Tongue (tissue), 2 donors: ENCODE results near the gene VPS35L. TPM values are rescaled to one million over a fixed set of nuclear protein-coding genes. Genes with fewer than 3 reads are reported as not detected.

ENCODE experiments used
- DNase-seq: peaks from one replicate; pipeline ENCODE4 v3.0.0-alpha.2; 2015
- total RNA-seq: library from RNA; depleted of rRNA; stranded (reverse); fragments of >200 nt; gene quantifications from one replicate; pipeline ENCODE4 v1.2.3, GENCODE V29; 2014

VPS35L gene
- total RNA-seq, 1 donor from 2014 or later = 30.0 TPM

DNA sequence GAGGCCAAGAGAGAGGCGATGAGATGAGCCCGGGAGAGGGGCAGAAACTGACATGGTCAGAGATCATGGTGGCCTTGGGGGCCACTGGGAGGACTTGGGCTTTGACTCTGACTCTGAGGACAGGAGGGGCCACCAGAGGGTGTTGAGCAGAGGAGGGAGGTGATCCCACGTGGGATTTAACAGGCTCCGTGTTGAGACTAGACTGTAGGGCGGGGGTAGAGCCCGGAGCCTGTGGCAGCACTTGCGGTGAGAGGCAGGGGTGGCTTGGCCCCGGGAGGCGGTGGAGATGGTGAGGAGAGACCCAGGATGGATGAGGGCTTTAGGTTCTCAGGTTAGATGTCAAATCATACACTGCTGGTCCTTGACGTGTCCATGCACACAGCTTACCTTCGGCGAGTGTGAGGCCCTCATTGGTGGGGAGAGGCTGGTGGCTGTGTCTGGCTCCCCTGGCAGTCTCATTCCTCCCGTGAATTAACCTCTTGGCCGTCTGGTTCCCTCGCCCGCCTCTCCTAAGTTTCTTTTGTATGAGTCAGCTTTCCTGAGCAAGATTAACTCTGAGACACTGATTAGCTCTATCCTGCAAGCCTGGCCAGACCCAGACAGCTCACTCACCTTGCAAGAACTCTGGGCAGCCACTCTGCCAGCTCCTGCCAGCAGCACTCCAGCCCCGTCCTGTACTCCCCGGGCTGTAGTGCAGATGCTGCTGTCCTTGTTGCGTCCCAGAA, 39.7 kb downstream of the VPS35L start:
- DNase-seq = no peak

DNA sequence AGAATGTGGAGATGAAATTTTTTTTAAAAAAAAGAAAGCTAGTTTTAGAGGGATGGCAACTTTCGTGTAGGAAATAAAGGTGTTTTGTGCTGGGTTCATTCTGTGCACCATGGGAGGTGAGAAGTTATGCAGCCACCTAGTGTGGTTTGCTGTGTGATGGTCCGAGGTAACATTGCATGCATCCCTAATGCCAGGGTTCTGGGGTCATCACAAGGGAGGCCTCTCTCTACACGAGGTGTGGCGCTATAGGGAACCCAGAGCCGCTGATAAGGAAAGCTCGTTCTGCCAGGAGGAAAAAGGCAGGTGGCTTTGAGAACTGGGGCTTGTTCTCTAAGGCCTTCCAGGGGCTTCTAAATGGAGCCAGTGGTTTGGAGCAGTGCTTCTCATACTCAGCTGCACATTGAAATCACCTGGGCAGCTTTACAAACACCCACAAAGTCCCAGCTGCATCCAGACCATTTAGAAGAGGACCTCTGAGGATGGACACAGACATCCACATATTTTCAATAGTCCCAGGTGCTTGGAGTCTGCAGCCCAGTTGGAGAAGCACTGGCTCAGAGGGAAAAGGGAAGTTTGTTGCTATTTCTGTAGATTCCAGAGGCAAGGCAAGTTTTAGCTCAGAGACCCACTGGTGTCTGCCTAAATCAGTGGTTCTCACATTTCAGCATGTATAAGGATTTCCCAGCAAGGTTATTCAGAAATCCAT, 43.5 kb downstream of the VPS35L start:
- DNase-seq = no peak

DNA sequence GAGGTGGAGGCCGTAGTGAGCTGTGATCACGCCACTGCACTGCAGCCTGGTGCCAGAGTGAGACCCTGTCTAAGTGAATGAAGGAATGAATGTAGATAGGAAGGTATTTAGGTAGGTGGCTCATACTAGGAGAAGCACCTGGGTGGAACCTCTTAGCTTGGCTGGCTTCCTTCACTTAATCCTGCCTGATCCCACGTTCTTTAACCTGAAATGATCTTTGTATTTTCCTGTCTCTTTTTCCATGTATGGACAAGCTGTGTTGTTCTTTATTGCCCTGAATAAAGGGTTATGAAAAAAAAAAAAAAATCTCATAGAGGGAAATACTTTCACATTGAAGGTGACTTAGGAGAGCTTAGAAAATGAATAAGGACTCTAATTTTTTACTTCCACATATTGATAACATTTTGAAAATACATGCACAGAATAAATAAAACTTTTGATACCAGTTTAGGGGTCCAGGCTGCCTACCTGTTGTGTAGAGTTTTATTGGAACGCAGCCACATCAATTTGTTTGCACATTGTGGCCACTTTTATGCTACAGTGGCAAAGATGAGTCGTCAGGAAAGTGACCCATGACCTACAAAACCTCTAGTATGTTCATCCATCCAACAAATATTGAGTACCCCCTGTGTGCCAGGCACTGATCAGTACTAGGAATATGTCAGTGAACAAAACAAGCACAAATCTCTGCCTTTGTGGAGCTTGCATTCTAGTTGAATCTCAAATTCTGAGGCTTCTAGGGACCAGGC, 44.6 kb downstream of the VPS35L start:
- no peak for DNase-seq

DNA sequence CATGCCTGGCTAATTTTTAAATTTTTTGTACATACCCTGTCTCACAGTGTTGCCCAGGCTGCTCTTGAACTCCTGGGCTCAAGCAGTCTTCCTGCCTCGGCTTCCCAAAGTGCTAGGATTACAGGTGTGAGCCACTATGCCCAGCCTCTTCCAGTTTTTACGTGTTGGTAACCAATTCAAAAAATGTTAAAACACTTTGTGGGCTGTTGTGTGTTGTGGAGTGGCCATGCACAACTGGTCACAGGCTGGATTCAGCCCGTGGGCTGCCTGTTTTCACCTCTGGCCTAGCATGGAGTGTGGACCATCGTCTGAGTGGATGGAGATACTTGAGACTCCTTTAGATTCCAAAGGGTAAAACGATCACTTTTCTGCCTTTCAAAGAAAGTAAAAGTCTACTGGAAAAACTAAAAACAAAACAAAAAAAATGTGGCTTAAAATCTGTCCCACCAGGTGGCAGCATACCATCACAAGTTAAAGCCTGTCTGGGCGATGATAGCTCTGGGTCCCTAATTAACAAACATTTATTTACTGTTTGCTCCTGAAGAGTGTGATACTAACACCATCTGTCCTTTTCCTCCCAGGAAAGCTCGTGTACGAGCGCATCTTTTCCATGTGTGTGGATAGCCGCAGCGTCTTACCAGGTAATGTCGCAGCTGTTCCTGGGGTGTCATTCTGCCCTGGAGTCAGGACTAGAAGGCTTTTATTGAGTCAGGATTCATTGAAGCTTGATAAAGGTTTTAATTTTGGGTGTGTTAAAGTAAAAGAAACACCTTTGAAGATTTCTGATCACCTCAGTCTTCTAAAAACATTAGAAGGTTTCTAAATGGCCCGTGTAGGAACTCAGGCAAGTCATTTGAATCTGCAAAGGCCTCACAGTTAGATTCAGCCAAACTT, 45.8 kb downstream of the VPS35L start:
- peak; percentile 70 for DNase-seq

DNA sequence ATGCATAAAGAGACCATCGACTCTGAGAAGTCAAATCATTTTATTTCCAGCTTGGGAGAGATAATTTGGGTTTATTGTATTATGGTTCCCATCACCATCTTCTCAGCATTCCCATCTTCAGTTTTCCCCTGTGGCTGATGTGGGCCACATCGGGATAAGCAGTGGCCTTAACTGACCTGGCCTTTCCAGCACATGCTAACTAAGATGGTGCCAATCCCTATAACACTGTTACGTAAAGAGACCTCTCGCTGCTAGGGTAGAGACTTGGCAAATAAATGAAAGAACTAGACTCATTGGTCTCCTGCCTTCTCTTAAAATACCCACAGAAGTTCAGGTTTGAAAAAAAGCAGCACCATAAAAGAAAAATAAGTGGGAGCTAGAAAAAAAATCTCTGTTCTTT, 49.4 kb downstream of the VPS35L start:
- no peak for DNase-seq

DNA sequence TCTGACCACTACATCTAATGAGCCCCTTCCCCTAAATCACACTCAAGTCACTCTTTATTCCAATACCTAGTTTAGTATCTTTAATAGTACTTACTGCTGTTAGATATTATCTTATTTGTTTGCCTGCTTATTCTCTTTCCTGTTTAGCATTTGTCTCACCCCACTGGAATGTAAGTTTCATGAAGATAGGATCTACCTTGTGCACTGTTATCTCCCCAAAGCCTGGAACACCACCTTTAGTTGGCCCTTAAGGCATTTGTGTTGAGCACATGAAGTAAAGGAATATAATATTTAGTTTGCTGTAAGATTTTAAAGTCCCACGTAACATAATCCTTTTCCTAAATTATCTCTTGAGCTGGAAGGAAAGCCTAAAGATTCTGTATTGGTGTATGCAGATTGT, 50.2 kb downstream of the VPS35L start:
- no peak for DNase-seq

DNA sequence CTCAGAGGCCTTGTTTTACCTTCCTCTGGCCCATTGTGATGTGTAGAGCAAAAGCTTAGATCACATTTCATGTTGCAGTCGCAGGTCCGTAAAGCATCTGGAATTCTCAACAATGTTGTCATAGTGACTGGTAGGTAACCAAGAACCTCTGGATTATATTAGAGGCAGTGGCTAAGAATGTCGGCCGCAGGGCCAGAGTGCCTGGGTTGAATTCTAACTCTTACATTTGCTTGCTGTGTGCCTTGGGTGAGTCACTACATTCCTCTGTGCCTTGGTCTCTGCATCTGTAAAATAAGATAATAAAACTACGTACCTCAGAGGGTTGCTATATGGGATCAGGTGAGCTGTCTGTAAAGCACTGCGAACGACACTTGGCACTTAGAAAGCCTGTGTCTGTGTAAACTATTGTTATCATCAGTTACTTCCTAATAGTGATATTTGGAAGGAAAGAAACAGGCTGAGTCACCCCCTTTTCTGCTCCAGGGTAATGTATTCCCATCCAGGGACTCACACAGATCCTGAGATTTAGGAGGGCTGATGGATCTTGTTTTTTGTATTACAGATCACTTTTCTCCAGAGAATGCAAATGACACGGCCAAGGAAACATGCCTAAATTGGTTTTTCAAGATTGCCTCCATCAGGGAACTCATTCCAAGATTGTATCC, 52.2 kb downstream of the VPS35L start:
- peak; percentile 42 for DNase-seq

DNA sequence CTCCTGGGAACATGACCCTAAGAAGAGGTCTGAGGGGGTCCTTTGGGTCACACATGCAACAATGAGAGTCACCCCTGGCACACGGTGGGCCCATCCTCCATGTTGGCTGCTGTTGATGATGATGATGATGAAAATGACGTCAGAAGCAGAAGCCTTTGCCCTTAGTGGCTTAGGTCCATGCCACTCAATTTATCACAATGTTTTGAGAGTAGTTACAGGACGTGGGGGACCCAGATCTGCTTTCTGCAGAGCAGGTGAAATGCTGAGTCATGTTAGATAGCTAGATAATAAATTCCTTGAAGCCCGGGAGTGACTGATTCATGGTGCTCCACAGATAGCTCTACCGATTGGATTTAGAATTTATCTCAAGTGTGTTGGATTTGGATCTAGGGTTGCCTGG, 53.9 kb downstream of the VPS35L start:
- DNase-seq = no peak

DNA sequence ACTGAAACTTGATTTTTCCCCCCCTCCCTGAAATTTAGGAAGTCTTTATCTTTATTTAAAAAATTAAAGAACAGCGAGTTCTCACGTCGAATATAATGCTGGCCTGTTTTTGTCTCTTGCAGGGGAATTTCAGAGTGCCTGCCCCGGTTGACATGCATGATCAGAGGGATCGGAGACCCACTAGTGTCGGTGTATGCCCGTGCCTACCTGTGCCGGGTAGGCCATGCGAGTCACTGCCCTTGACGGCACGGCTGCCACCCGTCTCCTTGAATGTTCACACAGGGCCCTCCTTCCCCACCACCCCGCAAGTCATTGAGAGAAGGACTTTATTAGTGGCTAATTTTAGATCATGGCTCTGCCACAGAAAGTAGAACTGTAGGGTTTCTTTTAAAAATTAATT, 54.7 kb downstream of the VPS35L start:
- DNase-seq = no peak

DNA sequence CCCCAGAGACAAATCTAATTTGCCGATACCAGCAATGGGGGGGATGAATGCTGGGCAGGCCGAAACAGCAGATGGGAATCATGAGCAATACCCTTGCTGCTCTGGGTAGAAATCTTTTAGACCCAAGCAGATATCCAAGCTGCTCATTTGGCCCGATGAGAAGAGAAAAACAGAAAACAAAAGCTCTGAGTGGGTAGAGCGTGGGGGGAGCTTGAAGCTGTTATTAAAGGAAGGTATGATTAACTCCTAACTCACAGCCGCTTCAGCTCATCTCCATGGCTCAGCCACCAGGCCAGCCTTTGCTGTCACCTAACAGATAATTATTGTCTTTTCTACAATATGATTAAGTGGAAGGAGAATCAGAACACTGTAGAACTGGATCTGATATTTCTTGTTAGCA, 58.3 kb downstream of the VPS35L start:
- no peak for DNase-seq

DNA sequence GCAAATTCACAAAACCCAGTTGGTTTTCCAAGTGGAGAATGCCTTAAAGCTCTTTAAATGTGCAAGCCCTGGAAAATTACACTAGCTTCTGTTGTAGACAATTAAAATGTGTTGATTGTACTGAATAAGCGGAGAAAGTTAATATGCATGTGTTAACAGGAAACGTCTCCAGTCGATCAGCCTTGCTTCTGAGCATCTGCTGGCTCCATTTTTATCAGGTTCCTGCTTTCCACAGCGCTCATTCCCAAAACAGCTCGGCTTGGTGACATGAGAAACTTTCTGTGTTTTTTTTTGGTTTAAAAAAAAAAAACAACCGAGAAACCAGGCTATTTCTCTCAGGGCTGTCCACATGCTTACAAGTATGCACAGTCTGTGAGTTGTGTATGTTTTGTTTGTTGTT, 60.7 kb downstream of the VPS35L start:
- DNase-seq = no peak

DNA sequence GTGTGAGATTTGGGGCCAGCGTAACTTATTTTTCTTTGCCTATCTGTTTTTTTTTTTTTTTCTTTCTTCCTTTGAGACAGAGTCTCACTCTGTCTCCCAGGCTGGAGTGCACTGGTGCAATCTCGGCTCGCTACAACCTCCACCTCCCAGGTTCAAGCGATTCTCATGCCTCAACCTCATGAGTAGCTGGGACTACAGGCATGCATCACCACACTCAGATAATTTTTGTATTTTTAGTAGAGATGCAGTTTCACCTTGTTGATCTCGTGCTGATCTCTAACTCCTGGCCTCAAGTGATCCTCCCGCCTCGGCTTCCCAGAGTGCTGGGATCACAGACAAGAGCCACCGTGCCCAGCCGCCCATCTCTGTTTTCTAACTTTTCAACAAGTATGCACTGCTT, 63.4 kb downstream of the VPS35L start:
- no peak for DNase-seq

DNA sequence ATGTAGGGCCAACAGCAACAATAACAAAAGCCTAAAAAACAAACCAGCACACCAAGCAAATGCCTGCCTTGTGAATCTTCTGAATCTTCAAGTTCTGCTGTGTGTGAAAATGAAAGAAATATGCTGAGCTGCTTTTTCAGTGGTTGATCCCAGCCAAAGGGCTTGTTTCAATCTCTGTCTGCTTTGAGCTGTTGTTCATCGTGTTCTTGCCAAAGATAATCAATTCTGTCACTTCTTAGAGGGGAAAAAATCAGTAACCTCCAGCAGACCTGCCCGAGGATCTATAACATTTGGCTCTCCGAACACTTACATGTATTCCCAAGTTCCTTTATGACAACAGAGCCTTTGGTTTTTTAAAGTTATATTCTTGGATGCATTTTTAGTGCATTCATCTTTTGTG, 65.9 kb downstream of the VPS35L start:
- peak; percentile 50 for DNase-seq

DNA sequence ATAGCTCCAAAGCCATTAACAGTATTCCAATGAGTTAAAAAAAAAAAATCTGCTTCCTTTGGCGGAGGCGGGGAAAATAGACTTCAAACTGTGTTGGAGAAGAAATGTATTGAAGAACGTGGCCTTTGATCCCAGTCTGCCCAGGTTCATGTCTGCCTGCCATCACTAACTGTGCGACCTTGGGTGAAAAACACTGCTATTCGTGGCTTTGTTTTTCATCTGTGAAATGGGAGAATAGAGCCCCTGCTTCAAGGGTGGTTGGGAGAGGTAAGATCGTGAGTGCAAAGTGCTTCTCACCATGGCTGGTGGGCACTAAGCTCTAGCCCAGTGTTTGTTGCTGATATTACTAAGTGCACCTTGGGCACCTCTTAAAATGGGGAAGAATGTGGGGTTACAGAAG, 69.5 kb downstream of the VPS35L start:
- no peak for DNase-seq

DNA sequence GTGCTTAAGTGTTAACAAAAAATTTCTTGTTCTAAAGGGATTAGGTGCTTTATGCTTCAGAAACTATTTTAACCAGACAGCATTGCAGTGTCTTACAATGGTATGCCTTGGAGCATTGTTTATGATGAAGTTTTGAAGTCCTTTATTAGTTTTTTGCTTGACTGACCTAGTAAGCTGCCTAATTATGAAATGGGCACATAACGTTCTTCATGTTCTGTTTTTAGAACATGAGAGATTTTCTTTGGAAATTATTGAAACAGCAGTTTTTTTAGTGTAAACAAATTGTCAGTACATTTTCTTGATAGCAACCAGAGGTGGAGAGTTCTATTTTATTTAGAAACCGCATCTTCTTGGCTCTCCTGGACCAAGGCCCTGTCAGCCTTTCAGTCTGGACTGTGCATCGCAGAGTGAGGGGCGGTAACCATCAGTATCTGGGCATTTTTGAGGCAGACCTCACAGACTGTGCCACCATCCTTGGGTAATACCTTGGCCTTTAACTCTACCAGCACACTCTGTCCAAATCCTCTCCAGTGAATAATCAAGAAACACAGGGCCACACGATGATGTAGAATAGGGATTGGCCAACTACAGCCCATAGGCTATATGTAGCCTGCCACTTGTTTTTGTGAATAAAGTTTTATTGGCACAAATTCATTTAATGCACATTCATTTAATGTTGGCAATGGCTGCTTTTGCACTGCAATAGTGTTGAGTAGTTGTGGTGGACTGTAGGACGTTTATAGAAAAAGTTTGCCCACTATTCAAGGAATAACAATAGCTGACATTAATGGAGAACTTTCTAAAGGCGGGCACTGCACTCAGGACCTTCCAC, 81.1 kb downstream of the VPS35L start:
- no peak for DNase-seq

DNA sequence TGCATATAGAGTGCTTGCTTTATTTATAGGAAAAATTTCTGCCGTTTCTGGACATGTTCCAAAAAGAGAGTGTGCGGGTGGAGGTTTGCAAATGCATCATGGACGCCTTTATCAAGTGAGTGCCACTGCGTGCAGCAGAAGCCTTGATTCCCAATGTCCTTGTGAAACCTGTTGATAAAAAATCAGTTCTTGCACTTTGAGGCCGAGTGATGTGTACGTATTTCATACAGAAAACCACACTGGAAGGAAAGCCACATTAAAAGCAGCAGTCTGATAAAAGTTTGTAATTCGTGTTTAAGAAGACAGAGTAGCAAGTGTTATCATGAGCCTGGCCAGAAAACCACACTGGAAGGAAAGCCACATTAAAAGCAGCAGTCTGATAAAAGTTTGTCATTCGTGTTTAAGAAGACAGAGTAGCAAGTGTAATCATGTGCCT, 84.5 kb downstream of the VPS35L start:
- no peak for DNase-seq

DNA sequence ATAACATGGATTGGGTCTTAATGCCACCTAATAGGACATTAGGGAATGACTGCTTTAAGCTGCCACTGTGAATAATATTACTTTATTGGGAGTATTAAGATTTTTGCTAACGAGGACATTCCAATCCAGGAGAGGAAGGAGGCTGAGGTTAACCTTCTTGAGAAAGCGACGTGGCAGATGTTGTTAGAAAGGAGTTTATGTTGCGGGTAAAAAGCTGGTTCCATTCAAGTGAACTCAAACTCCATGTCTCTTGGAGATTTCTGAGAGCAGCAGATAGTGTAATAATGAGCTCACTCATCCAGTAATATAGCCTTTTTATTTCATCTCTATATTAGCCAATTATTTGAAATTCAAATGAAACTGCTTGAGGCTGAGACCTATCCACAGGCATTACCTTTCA, 87.0 kb downstream of the VPS35L start:
- DNase-seq = no peak

DNA sequence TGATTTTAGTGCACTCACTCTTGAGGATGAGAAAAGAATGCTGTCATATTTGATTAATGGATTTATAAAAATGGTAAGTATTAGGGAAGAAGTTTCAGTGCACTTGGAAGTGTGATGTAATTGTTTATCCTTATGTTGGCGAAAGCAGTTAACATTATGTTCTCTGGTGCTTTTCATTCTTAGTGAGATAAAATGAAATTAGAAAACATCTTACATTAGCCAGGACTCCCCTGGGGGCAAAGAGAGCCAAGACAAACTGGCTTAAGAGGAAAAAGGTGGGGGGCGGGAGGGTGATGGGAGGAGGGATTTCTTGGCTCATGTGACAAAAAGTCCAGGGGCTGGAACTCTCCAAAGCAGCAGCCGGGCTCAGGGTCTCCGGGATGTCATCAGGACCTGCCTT, 89.4 kb downstream of the VPS35L start:
- DNase-seq = peak; percentile 79

DNA sequence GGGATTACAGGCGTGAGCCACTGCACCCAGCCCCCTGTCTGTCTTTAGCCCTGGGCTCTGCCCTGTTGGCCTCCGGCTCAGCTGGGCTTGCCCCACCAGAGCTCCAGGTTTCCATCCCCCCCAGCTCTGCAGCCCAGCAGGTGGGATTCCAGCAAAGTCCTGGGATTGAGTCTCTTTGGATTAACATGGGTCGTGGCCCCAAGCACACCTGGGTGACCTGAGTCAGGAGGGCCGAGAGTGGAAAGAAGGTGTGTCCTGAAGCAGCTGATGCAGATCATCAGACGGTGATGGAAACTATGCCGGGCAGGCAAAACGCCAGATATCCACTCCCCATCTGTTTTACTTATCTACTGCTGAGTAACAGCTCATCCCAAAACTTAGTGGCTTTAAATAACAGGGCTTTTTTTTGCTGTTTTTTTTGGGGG, 90.1 kb downstream of the VPS35L start:
- DNase-seq = peak; percentile 54

DNA sequence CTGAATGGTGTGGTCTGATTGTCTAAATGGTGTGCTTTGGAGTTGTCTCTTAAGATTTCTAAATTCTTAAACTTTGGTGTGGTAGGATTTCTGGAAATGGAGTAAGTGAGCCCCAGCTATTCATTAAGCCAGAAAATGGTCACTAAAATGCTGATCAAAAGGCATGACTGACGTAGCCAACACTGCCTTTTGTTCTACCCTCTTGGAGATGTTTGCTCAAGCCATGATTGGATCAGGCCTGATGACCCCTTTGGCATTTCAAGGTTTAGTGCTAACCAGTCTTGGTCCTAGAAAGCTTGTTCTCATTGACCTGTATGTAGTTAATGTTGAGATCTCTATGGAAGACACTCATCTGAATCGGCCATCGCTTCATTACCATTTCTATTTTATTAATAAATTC, 94.5 kb downstream of the VPS35L start:
- DNase-seq = no peak

DNA sequence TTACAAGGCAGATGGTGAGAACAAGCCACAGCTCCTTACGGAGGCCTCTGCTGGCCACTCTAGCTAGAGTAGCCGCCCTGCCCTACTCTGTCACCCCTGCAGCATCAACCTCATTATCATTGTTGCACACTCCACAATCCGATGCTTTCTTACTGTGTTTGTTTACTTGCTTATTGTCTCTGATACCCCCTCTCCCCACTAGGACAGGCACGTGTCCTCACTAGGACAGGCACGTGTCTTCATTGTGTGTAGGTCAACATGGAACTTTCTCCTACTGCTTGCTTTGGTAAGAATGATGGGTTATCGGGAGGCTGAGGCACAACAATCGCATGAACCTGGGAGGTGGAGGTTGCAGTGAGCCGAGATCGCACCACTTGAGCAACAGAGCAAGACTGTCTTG, 98.6 kb downstream of the VPS35L start:
- DNase-seq = no peak
